ENCODE data around the gene CFAP299.

CFAP299 gene

GRCh38 chr4:80532674-80533333 lies 197.3 kb downstream of the CFAP299 start:
- DNase-seq: no peak

- DNase-seq: no peak
Observed at GRCh38 chr4:80535551-80535950, 200.0 kb downstream of the CFAP299 start.

GRCh38 chr4:80538276-80538926 lies 202.9 kb downstream of the CFAP299 start:
- DNase-seq: no peak

GRCh38 chr4:80539190-80539589 lies 203.7 kb downstream of the CFAP299 start:
- no peak for DNase-seq

- DNase-seq: no peak
Observed at GRCh38 chr4:80540349-80540748, 204.8 kb downstream of the CFAP299 start.

GRCh38 chr4:80540785-80541469 lies 205.4 kb downstream of the CFAP299 start:
- no peak for DNase-seq

- no peak for DNase-seq
Observed at GRCh38 chr4:80542747-80543146, 207.2 kb downstream of the CFAP299 start.

- DNase-seq: no peak
Observed at GRCh38 chr4:80560337-80560736, 224.8 kb downstream of the CFAP299 start.

GRCh38 chr4:80566203-80566872 lies 230.8 kb downstream of the CFAP299 start:
- no peak for DNase-seq

- no peak for DNase-seq
Observed at GRCh38 chr4:80568891-80569290, 233.4 kb downstream of the CFAP299 start.

GRCh38 chr4:80576796-80577195 lies 241.3 kb downstream of the CFAP299 start:
- DNase-seq: no peak

- DNase-seq: no peak
Observed at GRCh38 chr4:80578001-80578400, 242.5 kb downstream of the CFAP299 start.

GRCh38 chr4:80585542-80585941 lies 250.0 kb downstream of the CFAP299 start:
- DNase-seq: no peak

GRCh38 chr4:80586716-80587115 lies 251.2 kb downstream of the CFAP299 start:
- no peak for DNase-seq

- no peak for DNase-seq
Observed at GRCh38 chr4:80587871-80588385, 252.4 kb downstream of the CFAP299 start.

- DNase-seq: no peak
Observed at GRCh38 chr4:80592950-80593349, 257.4 kb downstream of the CFAP299 start.

GRCh38 chr4:80594701-80595100 lies 259.2 kb downstream of the CFAP299 start:
- no peak for DNase-seq

GRCh38 chr4:80608281-80608980 lies 272.9 kb downstream of the CFAP299 start:
- no peak for DNase-seq

GRCh38 chr4:80610199-80610598 lies 274.7 kb downstream of the CFAP299 start:
- DNase-seq: no peak

GRCh38 chr4:80610845-80611677 lies 275.5 kb downstream of the CFAP299 start:
- no peak for DNase-seq

GRCh38 chr4:80611678-80611979 lies 276.1 kb downstream of the CFAP299 start:
- DNase-seq: no peak

GRCh38 chr4:80613470-80613869 lies 277.9 kb downstream of the CFAP299 start:
- DNase-seq: no peak

All from activated CD8-positive, alpha-beta memory T cell treated with anti-CD3 and anti-CD28 coated beads, Interleukin-2, amount 50 U/mL, for 48 hours (primary cell).